K562 (cell line): ENCODE results near the gene PTPN1. TPM values are rescaled to one million over a fixed set of nuclear protein-coding genes. Genes with fewer than 3 reads are reported as not detected.

Experiments used
- BRD9 ChIP-seq: fragments of 450-650 bp; IDR thresholded peaks from 2 replicates; pipeline ENCODE4 v1.6.1; 2018; ENCODE audit warnings: low read depth; ENCODE audit not compliant: partially characterized antibody
- CTBP1 ChIP-seq: fragments of 450-650 bp; IDR thresholded peaks from 2 replicates; pipeline ENCODE4 v1.6.1; 2016; ENCODE audit warnings: borderline replicate concordance
- MEIS2 ChIP-seq: fragments of 450-650 bp; IDR thresholded peaks from 2 replicates; pipeline ENCODE4 v1.6.1; 2014; ENCODE audit warnings: mild to moderate bottlenecking; ENCODE audit not compliant: partially characterized antibody
- NR3C1 ChIP-seq: sonication (generic); formaldehyde crosslinking; IDR thresholded peaks from 2 replicates; pipeline ENCODE4 v1.8.1; 2022; ENCODE audit warnings: missing genetic modification reagents
- RAD21 ChIP-seq, 2 experiments: fragments of 250-450 bp in 1 of 2; fragments of 450-650 bp in 1 of 2; sonication (Bioruptor Pico) in 1 of 2; formaldehyde crosslinking in 1 of 2; IDR thresholded peaks in 1 of 2; conservative IDR thresholded peaks in 1 of 2; 2 replicates each; pipeline versions ENCODE4 v1.4.0 to v1.8.0; 2020 to 2022; ENCODE audit warnings: mild to moderate bottlenecking in 2 of 2, moderate library complexity in 1 of 2
- RBM25 ChIP-seq: fragments of 200-400 bp; formaldehyde crosslinking; IDR thresholded peaks from 2 replicates; pipeline ENCODE4 v1.6.1; 2018; ENCODE audit warnings: low read length, low read depth, moderate library complexity; ENCODE audit not compliant: severe bottlenecking
- RCOR1 ChIP-seq, 2 experiments: IDR thresholded peaks; 2 replicates each; pipeline ENCODE4 v1.6.1; 2012; ENCODE audit warnings: low read depth in 2 of 2, low read length in 2 of 2, borderline replicate concordance in 1 of 2, improper control_type of control experiment in 1 of 2
- YY1 ChIP-seq, 3 experiments: IDR thresholded peaks; 2 replicates each; pipeline ENCODE4 v1.6.1; 2011; ENCODE audit warnings: low read length in 2 of 3, mild to moderate bottlenecking in 2 of 3, moderate library complexity in 2 of 3, borderline replicate concordance in 1 of 3, control low read depth in 1 of 3, low read depth in 1 of 3; ENCODE audit not compliant: insufficient read depth in 3 of 3, insufficient replicate concordance in 2 of 3, control insufficient read depth in 1 of 3, insufficient read length in 1 of 3; ENCODE audit errors: extremely low read depth in 1 of 3
- ZNF766 ChIP-seq: fragments of 200-800 bp; sonication (Bioruptor generic); conservative IDR thresholded peaks from 2 replicates; pipeline ENCODE4 v1.6.1; 2016; ENCODE audit warnings: missing genetic modification characterization, missing compliant biosample characterization
- polyA plus RNA-seq, 8 experiments: library from polyadenylated mRNA; depleted of rRNA in 4 of 8; stranded (reverse) in 5 of 8; unstranded in 3 of 8; fragments of >200 nt; fragmentation: Nextera tagmentation in 2 of 8; fragmentation: Illumina TruSeq in 1 of 8; extraction: Ambion mirVana in 2 of 8; extraction: Trizol in 1 of 8; gene quantifications; 2 replicates each; pipeline versions ENCODE4 v1.2.1 to v1.2.3, GENCODE V29; 2011 to 2014; ENCODE audit warnings: inconsistent platforms in 1 of 8, missing spikeins in 1 of 8
- total RNA-seq, 7 experiments: library from RNA; depleted of rRNA in 6 of 7; stranded (reverse); fragments of >200 nt in 6 of 7; fragmentation: Illumina TruSeq in 2 of 7; extraction: Trizol in 2 of 7; gene quantifications; 2 replicates each; pipeline versions ENCODE4 v1.2.1 to v1.2.3, GENCODE V29; 2011 to 2021; ENCODE audit warnings: low replicate concordance in 1 of 7
- TF ChIP-seq, protein P1 (sequence below), 2 experiments: fragments of 450-650 bp; formaldehyde crosslinking in 1 of 2; IDR thresholded peaks; 2 replicates each; pipeline versions ENCODE4 v1.4.0 to v1.6.1; 2014 to 2020; ENCODE audit warnings: mild to moderate bottlenecking in 2 of 2, borderline replicate concordance in 1 of 2, low read depth in 1 of 2

PTPN1 gene
- total and polyA plus RNA-seq, 9 of the 15 experiments (the other 6 are each of a cell fraction or from before 2014, with no cell fraction given): 11.0 to 85.3 (median 54.0) TPM

DNA sequence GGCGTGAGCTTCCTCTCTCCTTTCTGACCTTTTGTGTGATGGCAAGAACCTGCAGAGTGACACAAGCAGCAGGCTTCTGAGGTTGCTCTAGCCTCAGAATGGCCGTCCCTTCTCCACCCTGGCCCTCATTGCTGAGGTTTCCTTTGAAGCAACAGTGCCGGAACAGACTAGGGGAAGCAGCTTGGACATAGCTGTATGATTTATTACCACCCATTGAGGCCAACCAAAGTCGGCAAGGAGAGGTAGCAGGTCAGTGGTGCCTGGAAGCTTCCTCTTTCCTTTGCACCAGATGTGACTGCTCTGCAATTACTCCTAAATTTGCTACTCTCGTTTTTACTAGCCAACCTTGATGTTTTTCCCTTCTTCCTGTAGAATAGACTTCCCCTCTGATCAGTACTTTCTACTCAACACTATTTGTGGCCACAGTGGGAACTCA lies 31.4 kb downstream of the PTPN1 start (continued):
- TF ChIP-seq NR3C1 (CRISPR knock-in tag) (no peak), RCOR1 (IDR thresholded peaks at IDR 0.05; ENCODE audit: borderline replicate concordance in 1 of 2, low read depth in 2 of 2, low read length in 2 of 2) (peak in 1 of 2 experiments; percentile 46; a peak in 1 of 4 replicates), RAD21 (CRISPR knock-in tag; conservative IDR thresholded peaks at IDR 0.05 in 1 of 2, IDR thresholded peaks at IDR 0.05 in 1 of 2) (0 out of 4 replicates have a peak, but pooled peaks of 1 of the 2 experiments have one; percentile 8), MEIS2 (peak; percentile 98), YY1 (IDR thresholded peaks at IDR 0.05; ENCODE audit: borderline replicate concordance in 1 of 3, control insufficient read depth in 1 of 3, extremely low read depth in 1 of 3, insufficient read depth in 3 of 3, insufficient read length in 1 of 3, insufficient replicate concordance in 2 of 3, low read depth in 1 of 3, low read length in 2 of 3) (peak in 2 of 3 experiments; percentile 25 to 30), BRD9 (no peak), CTBP1 (peak; percentile 36; the same call in 1 of the 2 replicates), RBM25 (no peak), ZNF766 (CRISPR knock-in tag) (peak; percentile 92)
- TF ChIP-seq, protein P1, sequence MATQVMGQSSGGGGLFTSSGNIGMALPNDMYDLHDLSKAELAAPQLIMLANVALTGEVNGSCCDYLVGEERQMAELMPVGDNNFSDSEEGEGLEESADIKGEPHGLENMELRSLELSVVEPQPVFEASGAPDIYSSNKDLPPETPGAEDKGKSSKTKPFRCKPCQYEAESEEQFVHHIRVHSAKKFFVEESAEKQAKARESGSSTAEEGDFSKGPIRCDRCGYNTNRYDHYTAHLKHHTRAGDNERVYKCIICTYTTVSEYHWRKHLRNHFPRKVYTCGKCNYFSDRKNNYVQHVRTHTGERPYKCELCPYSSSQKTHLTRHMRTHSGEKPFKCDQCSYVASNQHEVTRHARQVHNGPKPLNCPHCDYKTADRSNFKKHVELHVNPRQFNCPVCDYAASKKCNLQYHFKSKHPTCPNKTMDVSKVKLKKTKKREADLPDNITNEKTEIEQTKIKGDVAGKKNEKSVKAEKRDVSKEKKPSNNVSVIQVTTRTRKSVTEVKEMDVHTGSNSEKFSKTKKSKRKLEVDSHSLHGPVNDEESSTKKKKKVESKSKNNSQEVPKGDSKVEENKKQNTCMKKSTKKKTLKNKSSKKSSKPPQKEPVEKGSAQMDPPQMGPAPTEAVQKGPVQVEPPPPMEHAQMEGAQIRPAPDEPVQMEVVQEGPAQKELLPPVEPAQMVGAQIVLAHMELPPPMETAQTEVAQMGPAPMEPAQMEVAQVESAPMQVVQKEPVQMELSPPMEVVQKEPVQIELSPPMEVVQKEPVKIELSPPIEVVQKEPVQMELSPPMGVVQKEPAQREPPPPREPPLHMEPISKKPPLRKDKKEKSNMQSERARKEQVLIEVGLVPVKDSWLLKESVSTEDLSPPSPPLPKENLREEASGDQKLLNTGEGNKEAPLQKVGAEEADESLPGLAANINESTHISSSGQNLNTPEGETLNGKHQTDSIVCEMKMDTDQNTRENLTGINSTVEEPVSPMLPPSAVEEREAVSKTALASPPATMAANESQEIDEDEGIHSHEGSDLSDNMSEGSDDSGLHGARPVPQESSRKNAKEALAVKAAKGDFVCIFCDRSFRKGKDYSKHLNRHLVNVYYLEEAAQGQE (IDR thresholded peaks at IDR 0.05; ENCODE audit: borderline replicate concordance): peak; percentile 27; the same call in 1 of the 2 replicates
- TF ChIP-seq, protein P1 (CRISPR knock-in tag; IDR thresholded peaks at IDR 0.05; ENCODE audit: low read depth): no peak
